Neural cell (in vitro differentiated cells): ENCODE results near the gene GTF2E1.

Experiments
- EP300 ChIP-seq: fragments of 450-650 bp; conservative IDR thresholded peaks from 2 replicates; pipeline ENCODE4 v1.6.1; 2014; ENCODE audit warnings: antibody characterized with exemption, mild to moderate bottlenecking, moderate library complexity; ENCODE audit not compliant: poor library complexity, severe bottlenecking
- EZH2 ChIP-seq: fragments of 200-600, 300-800 bp; shearing (Covaris generic), sonication (generic); IDR thresholded peaks from 2 replicates; pipeline ENCODE4 v1.6.1; 2014; ENCODE audit warnings: antibody characterized with exemption, low read length, borderline replicate concordance, mild to moderate bottlenecking; ENCODE audit not compliant: insufficient read depth, poor library complexity, severe bottlenecking
- MXI1 ChIP-seq: fragments of 450-650 bp; conservative IDR thresholded peaks from 2 replicates; pipeline ENCODE4 v1.6.1; 2014; ENCODE audit warnings: antibody characterized with exemption, mild to moderate bottlenecking; ENCODE audit not compliant: poor library complexity, severe bottlenecking
- POLR2AphosphoS5 ChIP-seq: IDR thresholded peaks from 2 replicates; pipeline ENCODE4 v1.6.1; 2012
- RAD21 ChIP-seq: fragments of 450-650 bp; conservative IDR thresholded peaks from 2 replicates; pipeline ENCODE4 v1.6.1; 2014; ENCODE audit warnings: antibody characterized with exemption, mild to moderate bottlenecking, moderate library complexity
- TAF1 ChIP-seq: IDR thresholded peaks from 2 replicates; pipeline ENCODE4 v1.6.1; 2012; ENCODE audit warnings: low read depth
- TF ChIP-seq, protein P1 (sequence below): fragments of 450-650 bp; IDR thresholded peaks from 2 replicates; pipeline ENCODE4 v1.5.1; 2014; ENCODE audit warnings: antibody characterized with exemption, mild to moderate bottlenecking, moderate library complexity; ENCODE audit not compliant: poor library complexity, severe bottlenecking

DNA sequence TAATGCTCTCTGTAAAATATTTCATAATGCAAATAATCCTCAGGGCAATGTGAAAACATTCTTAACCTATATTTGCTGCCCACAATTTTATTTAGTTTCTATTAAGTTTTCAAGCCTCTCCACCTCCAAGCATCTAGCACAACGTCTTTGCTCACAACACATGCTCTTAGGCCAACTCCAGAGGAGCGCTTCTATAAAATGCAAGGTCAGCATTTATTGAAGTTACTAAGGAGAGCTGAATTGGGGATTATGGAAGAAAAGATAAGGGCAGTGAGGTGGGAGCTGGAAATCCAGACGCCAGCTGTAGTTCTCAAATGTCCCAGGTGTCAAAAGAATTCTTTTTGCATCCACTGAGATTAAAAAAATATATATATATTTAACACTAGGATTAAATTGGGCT lies 1.2 kb upstream of the GTF2E1 start:
- TF ChIP-seq, protein P1, sequence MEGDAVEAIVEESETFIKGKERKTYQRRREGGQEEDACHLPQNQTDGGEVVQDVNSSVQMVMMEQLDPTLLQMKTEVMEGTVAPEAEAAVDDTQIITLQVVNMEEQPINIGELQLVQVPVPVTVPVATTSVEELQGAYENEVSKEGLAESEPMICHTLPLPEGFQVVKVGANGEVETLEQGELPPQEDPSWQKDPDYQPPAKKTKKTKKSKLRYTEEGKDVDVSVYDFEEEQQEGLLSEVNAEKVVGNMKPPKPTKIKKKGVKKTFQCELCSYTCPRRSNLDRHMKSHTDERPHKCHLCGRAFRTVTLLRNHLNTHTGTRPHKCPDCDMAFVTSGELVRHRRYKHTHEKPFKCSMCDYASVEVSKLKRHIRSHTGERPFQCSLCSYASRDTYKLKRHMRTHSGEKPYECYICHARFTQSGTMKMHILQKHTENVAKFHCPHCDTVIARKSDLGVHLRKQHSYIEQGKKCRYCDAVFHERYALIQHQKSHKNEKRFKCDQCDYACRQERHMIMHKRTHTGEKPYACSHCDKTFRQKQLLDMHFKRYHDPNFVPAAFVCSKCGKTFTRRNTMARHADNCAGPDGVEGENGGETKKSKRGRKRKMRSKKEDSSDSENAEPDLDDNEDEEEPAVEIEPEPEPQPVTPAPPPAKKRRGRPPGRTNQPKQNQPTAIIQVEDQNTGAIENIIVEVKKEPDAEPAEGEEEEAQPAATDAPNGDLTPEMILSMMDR, result no peak
- TF ChIP-seq EP300, result no peak
- no peak for TF ChIP-seq POLR2AphosphoS5
- TF ChIP-seq EZH2, result no peak
- no peak for TF ChIP-seq MXI1
- TF ChIP-seq RAD21, result no peak
- TF ChIP-seq TAF1, result no peak
